Liver (tissue), 9 donors: Measurements from ENCODE around the gene ANKRD33. TPM values are rescaled to one million over a fixed set of nuclear protein-coding genes. Genes with fewer than 3 reads are reported as not detected.

Source experiments
- DNase-seq: peaks from one replicate; pipeline ENCODE4 v3.0.0-alpha.2; 2017; ENCODE audit warnings: low spot score
- H3K27ac ChIP-seq, 2 donors: one replicate each; pipeline ENCODE4 v1.7.0; 2013; ENCODE audit warnings: inconsistent platforms in 2 of 2, low read length in 2 of 2, control low read depth in 1 of 2, low read depth in 1 of 2, mild to moderate bottlenecking in 1 of 2
- H3K27me3 ChIP-seq, 4 donors: one replicate each; pipeline versions ENCODE4 v1.6.1 to v1.7.0; 2013; ENCODE audit warnings: low read length in 3 of 4, inconsistent platforms in 1 of 4, mild to moderate bottlenecking in 1 of 4, moderate library complexity in 1 of 4; ENCODE audit not compliant: control insufficient read depth in 4 of 4, insufficient read depth in 4 of 4
- H3K36me3 ChIP-seq, 4 donors: one replicate each; pipeline versions ENCODE4 v1.6.1 to v1.7.0; 2013; ENCODE audit warnings: low read length in 3 of 4, mild to moderate bottlenecking in 3 of 4, low read depth in 1 of 4, moderate library complexity in 1 of 4; ENCODE audit not compliant: control insufficient read depth in 4 of 4, insufficient read depth in 3 of 4
- H3K4me1 ChIP-seq, 4 donors: one replicate each; pipeline versions ENCODE4 v1.6.1 to v1.7.0; 2013; ENCODE audit warnings: low read length in 3 of 4, mild to moderate bottlenecking in 3 of 4, moderate library complexity in 1 of 4; ENCODE audit not compliant: control insufficient read depth in 4 of 4, insufficient read depth in 4 of 4
- H3K4me3 ChIP-seq, 3 donors: one replicate each; pipeline versions ENCODE4 v1.6.1 to v1.7.0; 2013; ENCODE audit warnings: low read length in 3 of 3, control low read depth in 1 of 3, low read depth in 1 of 3, mild to moderate bottlenecking in 1 of 3
- H3K9ac ChIP-seq, 2 donors: one replicate each; pipeline ENCODE4 v1.7.0; 2013; ENCODE audit warnings: low read length in 2 of 2, mild to moderate bottlenecking in 2 of 2, moderate library complexity in 2 of 2, control low read depth in 1 of 2, low read depth in 1 of 2
- H3K9me3 ChIP-seq, 4 donors: one replicate each; pipeline versions ENCODE4 v1.6.1 to v1.7.0; 2013; ENCODE audit warnings: low read length in 3 of 4; ENCODE audit not compliant: control insufficient read depth in 4 of 4
- CTCF ChIP-seq: fragments of 150-350 bp; IDR thresholded peaks from 2 replicates; pipeline ENCODE4 v1.5.1; 2017; ENCODE audit warnings: improper control_type of control experiment, low read depth, low read length; ENCODE audit not compliant: missing input control
- EGR1 ChIP-seq, 2 donors: IDR thresholded peaks; 2 replicates each; pipeline ENCODE4 v1.6.1; 2016 to 2018; ENCODE audit warnings: antibody characterized with exemption in 2 of 2, low read depth in 2 of 2
- FOXA1 ChIP-seq: IDR thresholded peaks from 2 replicates; pipeline ENCODE4 v1.6.1; 2016; ENCODE audit warnings: antibody characterized with exemption
- FOXA2 ChIP-seq: IDR thresholded peaks from 2 replicates; pipeline ENCODE4 v1.6.1; 2016; ENCODE audit warnings: antibody characterized with exemption
- GABPA ChIP-seq, 2 donors: IDR thresholded peaks in 1 of 2; conservative IDR thresholded peaks in 1 of 2; 2 replicates each; pipeline ENCODE4 v1.6.1; 2016; ENCODE audit warnings: antibody characterized with exemption in 2 of 2, mild to moderate bottlenecking in 1 of 2, moderate library complexity in 1 of 2
- HNF4A ChIP-seq, 2 donors: conservative IDR thresholded peaks; 2 replicates each; pipeline ENCODE4 v1.6.1; 2016; ENCODE audit warnings: antibody characterized with exemption in 2 of 2, mild to moderate bottlenecking in 2 of 2
- JUND ChIP-seq, 2 donors: IDR thresholded peaks; 2 replicates each; pipeline ENCODE4 v1.6.1; 2016; ENCODE audit warnings: antibody characterized with exemption in 2 of 2
- MAX ChIP-seq: IDR thresholded peaks from 2 replicates; pipeline ENCODE4 v1.6.1; 2016; ENCODE audit warnings: antibody characterized with exemption
- NR2F2 ChIP-seq: IDR thresholded peaks from 2 replicates; pipeline ENCODE4 v1.6.1; 2016; ENCODE audit warnings: antibody characterized with exemption
- RAD21 ChIP-seq, 2 donors: IDR thresholded peaks; 2 replicates each; pipeline ENCODE4 v1.6.1; 2016; ENCODE audit warnings: antibody characterized with exemption in 2 of 2, mild to moderate bottlenecking in 2 of 2
- REST ChIP-seq: IDR thresholded peaks from 2 replicates; pipeline ENCODE4 v1.6.1; 2016; ENCODE audit warnings: antibody characterized with exemption, mild to moderate bottlenecking
- RXRA ChIP-seq, 2 donors: IDR thresholded peaks; 2 replicates each; pipeline ENCODE4 v1.6.1; 2017 to 2018; ENCODE audit warnings: antibody characterized with exemption in 2 of 2, mild to moderate bottlenecking in 1 of 2
- SP1 ChIP-seq: IDR thresholded peaks from 2 replicates; pipeline ENCODE4 v1.6.1; 2018; ENCODE audit warnings: antibody characterized with exemption, mild to moderate bottlenecking
- TAF1 ChIP-seq: conservative IDR thresholded peaks from 2 replicates; pipeline ENCODE4 v1.6.1; 2016; ENCODE audit warnings: antibody characterized with exemption, mild to moderate bottlenecking
- YY1 ChIP-seq: IDR thresholded peaks from 2 replicates; pipeline ENCODE4 v1.6.1; 2016; ENCODE audit warnings: antibody characterized with exemption, mild to moderate bottlenecking
- ZBTB33 ChIP-seq: IDR thresholded peaks from 2 replicates; pipeline ENCODE4 v1.6.1; 2016; ENCODE audit warnings: antibody characterized with exemption
- WGBS: extraction: QIAGEN DNeasy Blood & Tissue Kit; methylation state at CpG from one replicate; pipeline ENCODE4 v1.1.7; 2013; 5-methylcytosine and 5-hydroxymethylcytosine counted together
- polyA plus RNA-seq, 2 donors: library from polyadenylated mRNA; stranded (reverse) in 1 of 2; unstranded in 1 of 2; fragments of 200-250 nt in 1 of 2; fragments of >200 nt in 1 of 2; fragmentation: Nextera tagmentation in 1 of 2; extraction: Ambion mirVana in 1 of 2; gene quantifications; one replicate each; pipeline versions ENCODE4 v1.2.1 to v1.2.3, GENCODE V29; 2013 to 2015
- total RNA-seq, 2 donors: library from RNA; depleted of rRNA; stranded (reverse); fragments of >200 nt; gene quantifications; one replicate each; pipeline ENCODE4 v1.2.3, GENCODE V29; 2014
- donor health status: healthy.
- donor health status: healthy.
- donor health status: healthy.
- donor health status: healthy.
- donor health status: healthy.

The ANKRD33 gene
- total and polyA plus RNA-seq, 4 donors, result not detected

- no peaks in the 10 kb centered on the region for H3K9me3 ChIP-seq
- WGBS, result 89% methylated on average over 12 of the region's 12 CpGs
- no peak for DNase-seq
- no peak overlapping the region for H3K27ac ChIP-seq
- no peak for TF ChIP-seq RXRA (IDR thresholded peaks at IDR 0.05)
- TF ChIP-seq GABPA (IDR thresholded peaks at IDR 0.05 in 1 of 2, conservative IDR thresholded peaks at IDR 0.05 in 1 of 2), result no peak
- TF ChIP-seq NR2F2, result no peak
- TF ChIP-seq CTCF, result no peak
- TF ChIP-seq HNF4A (conservative IDR thresholded peaks at IDR 0.05), result no peak
- TF ChIP-seq MAX, result no peak
- TF ChIP-seq SP1, result no peak
- no peak for TF ChIP-seq FOXA1
- TF ChIP-seq REST, result no peak
- TF ChIP-seq TAF1, result no peak
- TF ChIP-seq JUND (IDR thresholded peaks at IDR 0.05), result no peak
- no peak for TF ChIP-seq ZBTB33
- H3K9ac ChIP-seq, result no peak overlapping the region
- H3K36me3 ChIP-seq, result no peaks in the 10 kb centered on the region
- H3K4me1 ChIP-seq, result peaks cover 0 to 19% (median 6%) of the 10 kb centered on the region in 4 donors
- H3K27me3 ChIP-seq, result no peaks in the 10 kb centered on the region
- no peak overlapping the region for H3K4me3 ChIP-seq
Observed at GRCh38 chr12:51864833-51865670, 22.9 kb upstream of the ANKRD33 start.

- no peak overlapping the region for H3K27ac ChIP-seq
- no peaks in the 10 kb centered on the region for H3K27me3 ChIP-seq
- no peak overlapping the region for H3K4me3 ChIP-seq
- H3K9me3 ChIP-seq, result no peaks in the 10 kb centered on the region
- no peak overlapping the region for H3K9ac ChIP-seq
- H3K4me1 ChIP-seq, result peaks cover 0 to 19% (median 6%) of the 10 kb centered on the region in 4 donors
- no peaks in the 10 kb centered on the region for H3K36me3 ChIP-seq
- 84% methylated on average over 7 of the region's 7 CpGs for WGBS
- DNase-seq, result no peak
- no peak for TF ChIP-seq NR2F2
- TF ChIP-seq GABPA (IDR thresholded peaks at IDR 0.05 in 1 of 2, conservative IDR thresholded peaks at IDR 0.05 in 1 of 2), result no peak
- TF ChIP-seq ZBTB33, result no peak
- no peak for TF ChIP-seq SP1
- no peak for TF ChIP-seq FOXA2
- no peak for TF ChIP-seq EGR1 (IDR thresholded peaks at IDR 0.05; ENCODE audit: low read depth in 2 of 2)
- no peak for TF ChIP-seq YY1
- no peak for TF ChIP-seq RAD21 (IDR thresholded peaks at IDR 0.05)
- TF ChIP-seq TAF1, result no peak
- no peak for TF ChIP-seq REST
- no peak for TF ChIP-seq RXRA (IDR thresholded peaks at IDR 0.05)
- no peak for TF ChIP-seq JUND (IDR thresholded peaks at IDR 0.05)
- no peak for TF ChIP-seq HNF4A (conservative IDR thresholded peaks at IDR 0.05)
Observed at GRCh38 chr12:51865757-51866270, 22.1 kb upstream of the ANKRD33 start.
